OCI-LY1 (cell line): ENCODE data around the gene DIP2C.

ENCODE experiments used
- EZH2 ChIP-seq: fragments of 200-600 bp; sonication (generic), shearing (Covaris generic); IDR thresholded peaks from 2 replicates; pipeline ENCODE4 v1.8.0; 2017; ENCODE audit warnings: borderline replicate concordance, mixed run types, mild to moderate bottlenecking, antibody characterized with exemption, low read length, moderate library complexity, mixed read lengths
- TF ChIP-seq, protein P1 (sequence below): fragments of 200-600 bp; sonication (generic), shearing (Covaris generic); IDR thresholded peaks from 2 replicates; pipeline ENCODE4 v1.5.1; 2017; ENCODE audit warnings: mild to moderate bottlenecking, antibody characterized with exemption, low read length, moderate library complexity, mixed read lengths

DNA sequence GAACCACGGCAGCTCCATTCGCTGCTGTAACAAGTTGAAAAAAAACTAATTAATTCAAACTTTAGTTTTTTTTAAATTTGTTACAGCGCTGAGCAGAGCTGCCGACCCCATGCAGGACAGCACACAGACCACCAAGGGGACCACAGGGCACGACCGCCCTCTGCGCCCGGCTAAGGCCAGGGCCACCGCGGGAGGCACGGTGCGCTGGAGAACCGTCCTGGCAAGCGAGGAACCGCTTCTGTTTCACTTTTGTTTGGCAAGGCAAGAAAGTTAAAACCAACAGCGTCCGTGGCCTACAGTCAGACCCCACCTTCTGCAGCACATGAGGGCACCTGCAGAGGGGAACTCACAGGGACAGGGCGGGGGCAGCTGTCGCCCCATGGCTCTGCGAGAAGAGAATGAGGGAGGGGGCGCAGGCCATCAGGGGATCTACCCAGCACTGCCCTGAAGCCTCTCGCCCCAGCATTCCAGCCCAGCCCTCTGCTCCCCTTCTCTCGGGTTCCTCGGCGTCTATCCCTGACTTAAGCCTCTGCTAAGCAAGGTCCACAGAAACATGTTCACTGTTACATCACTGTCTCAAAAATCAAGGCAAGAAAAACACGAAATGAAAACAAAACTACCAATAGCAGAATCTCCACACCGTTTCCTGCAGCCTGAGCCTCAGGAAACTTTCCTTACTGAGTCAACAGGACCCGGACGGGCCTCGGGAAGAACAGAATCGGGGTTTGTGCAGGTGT is 204.4 kb downstream of the DIP2C start:
- TF ChIP-seq, protein P1, sequence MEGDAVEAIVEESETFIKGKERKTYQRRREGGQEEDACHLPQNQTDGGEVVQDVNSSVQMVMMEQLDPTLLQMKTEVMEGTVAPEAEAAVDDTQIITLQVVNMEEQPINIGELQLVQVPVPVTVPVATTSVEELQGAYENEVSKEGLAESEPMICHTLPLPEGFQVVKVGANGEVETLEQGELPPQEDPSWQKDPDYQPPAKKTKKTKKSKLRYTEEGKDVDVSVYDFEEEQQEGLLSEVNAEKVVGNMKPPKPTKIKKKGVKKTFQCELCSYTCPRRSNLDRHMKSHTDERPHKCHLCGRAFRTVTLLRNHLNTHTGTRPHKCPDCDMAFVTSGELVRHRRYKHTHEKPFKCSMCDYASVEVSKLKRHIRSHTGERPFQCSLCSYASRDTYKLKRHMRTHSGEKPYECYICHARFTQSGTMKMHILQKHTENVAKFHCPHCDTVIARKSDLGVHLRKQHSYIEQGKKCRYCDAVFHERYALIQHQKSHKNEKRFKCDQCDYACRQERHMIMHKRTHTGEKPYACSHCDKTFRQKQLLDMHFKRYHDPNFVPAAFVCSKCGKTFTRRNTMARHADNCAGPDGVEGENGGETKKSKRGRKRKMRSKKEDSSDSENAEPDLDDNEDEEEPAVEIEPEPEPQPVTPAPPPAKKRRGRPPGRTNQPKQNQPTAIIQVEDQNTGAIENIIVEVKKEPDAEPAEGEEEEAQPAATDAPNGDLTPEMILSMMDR, result no peak
- no peak for TF ChIP-seq EZH2
